Stomach smooth muscle (tissue), 2 donors: ENCODE results near the gene PARVB.

Source experiments
- H3K27ac ChIP-seq: one replicate; pipeline ENCODE4 v1.7.0; 2013; ENCODE audit warnings: mild to moderate bottlenecking, low read length, inconsistent platforms
- H3K27me3 ChIP-seq, 2 donors: one replicate each; pipeline ENCODE4 v1.7.0; 2013; ENCODE audit warnings: low read length in 2 of 2; ENCODE audit not compliant: insufficient read depth in 2 of 2, control insufficient read depth in 1 of 2
- H3K36me3 ChIP-seq, 2 donors: one replicate each; pipeline ENCODE4 v1.7.0; 2013; ENCODE audit warnings: low read length in 2 of 2; ENCODE audit not compliant: control insufficient read depth in 2 of 2, insufficient read depth in 2 of 2
- H3K4me1 ChIP-seq: one replicate; pipeline ENCODE4 v1.7.0; 2013; ENCODE audit warnings: low read length; ENCODE audit not compliant: control insufficient read depth, insufficient read depth
- H3K4me3 ChIP-seq, 2 donors: one replicate each; pipeline ENCODE4 v1.7.0; 2013; ENCODE audit warnings: low read length in 2 of 2
- H3K9ac ChIP-seq, 2 donors: one replicate each; pipeline ENCODE4 v1.7.0; 2013; ENCODE audit warnings: low read length in 2 of 2, mild to moderate bottlenecking in 1 of 2
- H3K9me3 ChIP-seq, 2 donors: one replicate each; pipeline ENCODE4 v1.7.0; 2013; ENCODE audit warnings: low read length in 2 of 2; ENCODE audit not compliant: control insufficient read depth in 2 of 2
- donor health status: healthy.
- donor health status: Pancreatic carcinoma.

PARVB gene

GRCh38 chr22:44194569-44194968 lies 170.5 kb downstream of the PARVB start:
- Histone ChIP-seq H3K9ac (no peak overlapping the region), H3K27me3 (no peaks in the 10 kb centered on the region), H3K9me3 (no peaks in the 10 kb centered on the region), H3K36me3 (no peaks in the 10 kb centered on the region), H3K4me1 (no peaks in the 10 kb centered on the region), H3K27ac (no peak overlapping the region), H3K4me3 (no peak overlapping the region)

- Histone ChIP-seq H3K27ac (no peak overlapping the region), H3K4me1 (no peaks in the 10 kb centered on the region), H3K27me3 (no peaks in the 10 kb centered on the region), H3K9ac (no peak overlapping the region), H3K4me3 (no peak overlapping the region), H3K9me3 (no peaks in the 10 kb centered on the region), H3K36me3 (no peaks in the 10 kb centered on the region)
These were observed 171.2 kb downstream of the PARVB start for GRCh38 chr22:44195189-44195871.

GRCh38 chr22:44196241-44196640 lies 172.1 kb downstream of the PARVB start:
- Histone ChIP-seq H3K9me3 (no peaks in the 10 kb centered on the region), H3K4me1 (no peaks in the 10 kb centered on the region), H3K27me3 (no peaks in the 10 kb centered on the region), H3K9ac (no peak overlapping the region), H3K4me3 (no peak overlapping the region), H3K36me3 (no peaks in the 10 kb centered on the region), H3K27ac (no peak overlapping the region)

- H3K36me3 ChIP-seq = no peaks in the 10 kb centered on the region
- no peaks in the 10 kb centered on the region for H3K27me3 ChIP-seq
- H3K9ac ChIP-seq = no peak overlapping the region
- H3K4me1 ChIP-seq = no peaks in the 10 kb centered on the region
- H3K9me3 ChIP-seq = no peaks in the 10 kb centered on the region
- H3K27ac ChIP-seq = no peak overlapping the region
- H3K4me3 ChIP-seq = no peak overlapping the region
These were observed 172.6 kb downstream of the PARVB start for GRCh38 chr22:44196731-44197131.

GRCh38 chr22:44197271-44197670 lies 173.2 kb downstream of the PARVB start:
- Histone ChIP-seq H3K9ac (no peak overlapping the region), H3K9me3 (no peaks in the 10 kb centered on the region), H3K4me1 (no peaks in the 10 kb centered on the region), H3K27ac (no peak overlapping the region), H3K27me3 (no peaks in the 10 kb centered on the region), H3K36me3 (no peaks in the 10 kb centered on the region), H3K4me3 (no peak overlapping the region)

GRCh38 chr22:44199164-44199563 lies 175.1 kb downstream of the PARVB start:
- no peaks in the 10 kb centered on the region for H3K36me3 ChIP-seq
- no peaks in the 10 kb centered on the region for H3K27me3 ChIP-seq
- H3K4me3 ChIP-seq = no peak overlapping the region
- H3K27ac ChIP-seq = no peak overlapping the region
- H3K4me1 ChIP-seq = peaks cover 4% of the 10 kb centered on the region
- no peaks in the 10 kb centered on the region for H3K9me3 ChIP-seq
- no peak overlapping the region for H3K9ac ChIP-seq

GRCh38 chr22:44199866-44200265 lies 175.8 kb downstream of the PARVB start:
- H3K27ac ChIP-seq = no peak overlapping the region
- H3K4me3 ChIP-seq = no peak overlapping the region
- no peaks in the 10 kb centered on the region for H3K36me3 ChIP-seq

GRCh38 chr22:44200451-44200850 lies 176.3 kb downstream of the PARVB start:
- no peak overlapping the region for H3K9ac ChIP-seq
- H3K4me1 ChIP-seq = peaks cover 4% of the 10 kb centered on the region
- no peaks in the 10 kb centered on the region for H3K27me3 ChIP-seq
- H3K4me3 ChIP-seq = no peak overlapping the region
- H3K36me3 ChIP-seq = no peaks in the 10 kb centered on the region
- H3K27ac ChIP-seq = no peak overlapping the region
- H3K9me3 ChIP-seq = no peaks in the 10 kb centered on the region

More at GRCh38 chr22:44199866-44200265, 175.8 kb downstream of the PARVB start:
- Histone ChIP-seq H3K27me3 (no peaks in the 10 kb centered on the region), H3K9me3 (no peaks in the 10 kb centered on the region), H3K4me1 (peaks cover 4% of the 10 kb centered on the region), H3K9ac (no peak overlapping the region)

GRCh38 chr22:44200855-44201550 lies 176.9 kb downstream of the PARVB start:
- no peaks in the 10 kb centered on the region for H3K36me3 ChIP-seq
- no peak overlapping the region for H3K9ac ChIP-seq
- no peak overlapping the region for H3K27ac ChIP-seq

GRCh38 chr22:44201665-44202064 lies 177.6 kb downstream of the PARVB start:
- Histone ChIP-seq H3K27me3 (no peaks in the 10 kb centered on the region), H3K27ac (no peak overlapping the region), H3K4me3 (no peak overlapping the region), H3K4me1 (peaks cover 4% of the 10 kb centered on the region), H3K9ac (no peak overlapping the region), H3K36me3 (no peaks in the 10 kb centered on the region), H3K9me3 (no peaks in the 10 kb centered on the region)

More at GRCh38 chr22:44200855-44201550, 176.9 kb downstream of the PARVB start:
- Histone ChIP-seq H3K27me3 (no peaks in the 10 kb centered on the region), H3K4me3 (no peak overlapping the region), H3K9me3 (no peaks in the 10 kb centered on the region), H3K4me1 (peaks cover 4% of the 10 kb centered on the region)

- Histone ChIP-seq H3K9me3 (no peaks in the 10 kb centered on the region), H3K4me3 (no peak overlapping the region), H3K27me3 (no peaks in the 10 kb centered on the region), H3K9ac (no peak overlapping the region), H3K4me1 (peaks cover 4% of the 10 kb centered on the region), H3K27ac (no peak overlapping the region), H3K36me3 (no peaks in the 10 kb centered on the region)
These were observed 178.2 kb downstream of the PARVB start for GRCh38 chr22:44202261-44202789.
